ENCODE data around the gene C10orf71. TPM values are rescaled to one million over a fixed set of nuclear protein-coding genes. Genes with fewer than 3 reads are reported as not detected.

C10orf71 gene
- total RNA-seq, 1 donor = not detected

- Histone ChIP-seq H3K27me3 (ENCODE audit: insufficient read depth, low read length) (no peaks in the 10 kb centered on the region), H3K4me3 (ENCODE audit: low read length) (no peak overlapping the region), H3K4me1 (ENCODE audit: insufficient read depth, low read length) (peaks cover 38% of the 10 kb centered on the region)
These were observed 12.1 kb downstream of the C10orf71 start for GRCh38 chr10:49310901-49311554.

DNA sequence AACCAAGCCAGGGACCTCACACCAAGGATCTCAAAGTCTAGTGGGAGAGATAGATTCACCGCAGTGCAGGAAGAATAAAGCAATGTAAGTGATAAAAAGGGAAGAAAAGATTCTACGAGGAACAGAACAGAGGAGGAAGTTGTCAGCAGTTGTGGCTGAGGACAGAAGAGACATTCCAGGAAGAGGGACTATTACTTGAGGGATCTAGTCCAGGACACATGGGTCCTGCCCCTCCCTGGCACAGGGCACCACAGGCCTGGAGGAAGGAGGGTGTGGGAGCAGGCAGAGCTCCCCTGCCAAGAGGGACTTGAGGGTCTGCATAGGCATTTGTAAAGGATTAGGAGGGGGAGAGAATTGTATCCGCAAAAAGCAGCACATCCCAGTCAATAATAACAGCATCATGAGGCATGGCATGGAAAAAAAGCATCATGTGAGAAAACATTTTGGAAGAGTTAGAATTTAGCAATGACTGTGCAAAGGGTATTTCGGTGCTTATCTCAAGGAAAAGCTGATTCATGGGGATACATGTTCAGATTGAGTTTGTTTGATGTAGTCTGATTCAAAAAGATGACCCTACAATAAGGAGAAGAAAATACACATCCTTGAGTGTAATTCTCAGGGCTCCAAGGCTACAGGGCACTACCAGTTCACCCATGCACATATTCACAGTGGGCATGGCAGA is 12.7 kb downstream of the C10orf71 start:
- no peak overlapping the region for H3K4me3 ChIP-seq (ENCODE audit: low read length)

More at GRCh38 chr10:49310901-49311554, 12.1 kb downstream of the C10orf71 start:
- no peaks in the 10 kb centered on the region for H3K9me3 ChIP-seq (ENCODE audit: low read depth, low read length)

GRCh38 chr10:49312246-49312869 is 13.4 kb downstream of the C10orf71 start:
- peaks cover 38% of the 10 kb centered on the region for H3K4me1 ChIP-seq (ENCODE audit: insufficient read depth, low read length)
- H3K27me3 ChIP-seq (ENCODE audit: insufficient read depth, low read length) = no peaks in the 10 kb centered on the region
- H3K9me3 ChIP-seq (ENCODE audit: low read depth, low read length) = no peaks in the 10 kb centered on the region
- H3K4me3 ChIP-seq (ENCODE audit: low read length) = no peak overlapping the region

More for the DNA sequence above, 12.7 kb downstream of the C10orf71 start:
- Histone ChIP-seq H3K27me3 (ENCODE audit: insufficient read depth, low read length) (no peaks in the 10 kb centered on the region), H3K9me3 (ENCODE audit: low read depth, low read length) (no peaks in the 10 kb centered on the region), H3K4me1 (ENCODE audit: insufficient read depth, low read length) (peaks cover 38% of the 10 kb centered on the region)

DNA sequence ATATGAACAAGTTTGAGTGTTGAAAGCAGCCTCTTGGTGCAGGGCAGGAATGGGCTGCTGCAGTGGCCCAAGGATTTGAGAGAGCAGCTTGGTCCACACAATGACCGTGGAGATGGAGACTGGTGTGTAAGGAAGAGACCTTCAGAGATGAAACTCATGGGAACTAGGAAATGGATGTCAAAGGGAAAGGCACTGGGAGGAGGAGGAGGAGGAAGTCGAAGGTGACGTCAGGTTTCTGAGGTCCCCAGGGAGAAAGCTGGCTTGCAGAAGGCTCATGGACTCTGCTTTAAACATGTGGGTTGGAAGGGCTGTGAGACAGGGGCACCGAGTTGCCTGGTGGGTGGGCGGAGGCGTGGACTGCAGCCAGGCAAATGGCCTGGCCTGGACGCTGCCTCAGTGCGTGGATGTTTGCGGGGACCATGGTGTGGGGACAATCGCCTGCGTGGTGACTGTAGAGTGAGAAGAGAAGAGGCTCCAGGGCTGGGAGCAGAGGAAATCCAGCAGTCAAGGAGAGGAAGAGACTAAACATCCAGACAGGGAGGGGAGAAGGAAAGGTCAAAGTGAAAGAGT is 14.6 kb downstream of the C10orf71 start:
- no peaks in the 10 kb centered on the region for H3K27me3 ChIP-seq (ENCODE audit: insufficient read depth, low read length)
- H3K9me3 ChIP-seq (ENCODE audit: low read depth, low read length) = no peaks in the 10 kb centered on the region
- H3K4me3 ChIP-seq (ENCODE audit: low read length) = no peak overlapping the region
- peaks cover 49% of the 10 kb centered on the region for H3K4me1 ChIP-seq (ENCODE audit: insufficient read depth, low read length)

- no peak overlapping the region for H3K4me3 ChIP-seq (ENCODE audit: low read length)
- peaks cover 47% of the 10 kb centered on the region for H3K4me1 ChIP-seq (ENCODE audit: insufficient read depth, low read length)
- no peaks in the 10 kb centered on the region for H3K9me3 ChIP-seq (ENCODE audit: low read depth, low read length)
- H3K27me3 ChIP-seq (ENCODE audit: insufficient read depth, low read length) = no peaks in the 10 kb centered on the region
These were observed 15.8 kb downstream of the C10orf71 start for GRCh38 chr10:49314806-49315205.

DNA sequence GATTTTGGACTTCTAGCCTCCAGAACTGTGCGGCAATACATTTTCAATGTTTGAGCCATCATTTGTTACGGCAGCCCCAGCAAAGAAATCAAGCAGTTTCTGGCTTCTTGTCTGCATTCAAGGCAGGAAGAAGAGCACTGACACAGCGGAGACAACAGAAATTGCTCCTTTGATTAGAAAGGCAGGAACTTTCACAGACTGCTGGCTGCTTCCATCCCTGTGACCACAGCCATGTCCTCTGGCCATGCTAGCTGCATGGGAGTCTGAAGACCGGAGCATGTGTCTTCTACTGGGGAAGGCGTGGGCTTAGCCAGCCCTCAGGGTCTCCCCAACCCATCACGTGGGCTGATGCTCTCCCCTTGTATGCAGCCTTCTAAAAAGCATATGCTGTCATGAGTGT is 19.1 kb downstream of the C10orf71 start:
- Histone ChIP-seq H3K4me3 (ENCODE audit: low read length) (no peak overlapping the region), H3K4me1 (ENCODE audit: insufficient read depth, low read length) (peaks cover 25% of the 10 kb centered on the region), H3K27me3 (ENCODE audit: insufficient read depth, low read length) (no peaks in the 10 kb centered on the region), H3K9me3 (ENCODE audit: low read depth, low read length) (no peaks in the 10 kb centered on the region)

DNA sequence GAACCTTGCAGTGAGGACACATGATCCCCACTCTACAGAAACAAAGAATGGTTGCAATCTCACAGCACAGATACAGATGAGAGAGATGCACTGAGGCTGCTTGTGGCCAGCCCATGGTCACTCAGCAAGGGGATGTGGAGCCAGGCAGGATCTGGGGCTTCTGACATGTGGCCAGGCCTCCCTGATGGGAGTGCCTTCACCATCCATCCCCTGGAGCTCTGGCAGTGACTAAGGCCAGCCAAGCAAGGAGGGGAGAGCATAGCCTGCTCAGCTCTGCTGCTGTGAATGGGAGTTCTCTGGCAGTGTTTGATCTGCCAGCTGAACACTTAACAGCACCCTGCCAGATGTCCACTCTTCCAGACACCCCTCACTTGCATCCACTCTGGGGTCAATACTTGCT is 19.8 kb downstream of the C10orf71 start:
- Histone ChIP-seq H3K4me1 (ENCODE audit: insufficient read depth, low read length) (peaks cover 25% of the 10 kb centered on the region), H3K9me3 (ENCODE audit: low read depth, low read length) (no peaks in the 10 kb centered on the region), H3K27me3 (ENCODE audit: insufficient read depth, low read length) (no peaks in the 10 kb centered on the region), H3K4me3 (ENCODE audit: low read length) (no peak overlapping the region)

- peaks cover 25% of the 10 kb centered on the region for H3K4me1 ChIP-seq (ENCODE audit: insufficient read depth, low read length)
- no peak overlapping the region for H3K4me3 ChIP-seq (ENCODE audit: low read length)
- no peaks in the 10 kb centered on the region for H3K27me3 ChIP-seq (ENCODE audit: insufficient read depth, low read length)
- H3K9me3 ChIP-seq (ENCODE audit: low read depth, low read length) = no peaks in the 10 kb centered on the region
These were observed 20.2 kb downstream of the C10orf71 start for GRCh38 chr10:49319206-49319605.

DNA sequence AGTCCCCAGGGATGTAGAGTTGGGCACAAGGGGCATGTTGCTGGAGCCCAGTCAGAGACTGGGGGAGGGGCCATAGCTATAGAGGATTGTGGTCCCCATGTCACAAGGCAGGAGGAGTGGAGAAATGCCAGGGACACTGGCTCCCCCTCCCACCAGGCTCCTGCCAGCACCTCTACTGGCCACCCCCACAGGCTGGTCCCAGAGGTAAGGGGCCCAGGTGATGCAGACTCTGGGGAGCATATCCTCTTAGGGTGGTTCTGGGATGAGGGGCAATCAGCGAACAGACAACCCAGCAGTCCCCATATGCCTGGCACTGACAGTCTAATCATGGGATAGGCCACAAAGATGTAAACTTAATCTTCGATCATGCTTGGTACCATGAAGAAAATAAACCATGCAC is 21.2 kb downstream of the C10orf71 start:
- H3K9me3 ChIP-seq (ENCODE audit: low read depth, low read length) = no peaks in the 10 kb centered on the region

GRCh38 chr10:49321021-49321420 is 22.1 kb downstream of the C10orf71 start:
- Histone ChIP-seq H3K9me3 (ENCODE audit: low read depth, low read length) (no peaks in the 10 kb centered on the region), H3K27me3 (ENCODE audit: insufficient read depth, low read length) (no peaks in the 10 kb centered on the region), H3K4me1 (ENCODE audit: insufficient read depth, low read length) (peaks cover 25% of the 10 kb centered on the region), H3K4me3 (ENCODE audit: low read length) (no peak overlapping the region)

More for the DNA sequence above, 21.2 kb downstream of the C10orf71 start:
- peaks cover 25% of the 10 kb centered on the region for H3K4me1 ChIP-seq (ENCODE audit: insufficient read depth, low read length)
- H3K27me3 ChIP-seq (ENCODE audit: insufficient read depth, low read length) = no peaks in the 10 kb centered on the region
- H3K4me3 ChIP-seq (ENCODE audit: low read length) = no peak overlapping the region

DNA sequence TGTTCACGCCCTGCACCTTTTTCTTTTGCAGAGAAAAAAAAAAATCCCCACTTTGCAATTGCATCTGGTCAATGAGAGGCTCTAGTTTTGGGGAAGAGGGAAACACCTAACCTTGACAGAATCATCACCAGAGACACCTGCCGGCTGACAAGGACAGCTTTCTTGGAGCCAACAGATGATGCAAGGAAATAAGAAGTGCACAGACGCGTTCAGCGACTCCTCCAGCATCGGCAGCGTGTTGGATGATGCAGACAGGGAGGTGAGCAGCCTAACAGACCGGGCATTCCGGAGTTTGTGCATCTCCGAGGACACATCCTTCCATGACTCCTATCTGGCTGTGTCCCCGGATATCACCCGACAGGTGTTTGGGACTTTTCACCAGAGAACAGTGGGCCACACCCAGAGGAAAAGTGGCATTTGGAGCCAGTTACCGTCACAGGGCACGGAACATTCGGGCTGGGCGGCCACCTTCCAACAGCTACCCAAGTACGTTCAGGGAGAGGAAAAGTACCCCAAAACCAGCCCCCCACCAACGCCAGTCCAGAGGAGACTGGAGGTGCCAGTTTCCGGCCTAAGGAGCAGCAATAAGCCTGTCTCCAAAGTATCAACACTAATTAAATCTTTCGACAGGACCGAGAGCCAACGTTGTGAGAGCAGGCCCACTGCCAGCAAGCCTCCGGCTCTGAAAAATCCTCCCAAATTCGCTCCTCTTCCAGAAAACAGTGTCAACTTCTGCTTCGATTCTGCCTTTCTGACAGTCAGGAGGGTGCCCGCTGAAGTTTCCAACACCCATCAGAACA is 23.6 kb downstream of the C10orf71 start:
- Histone ChIP-seq H3K27me3 (ENCODE audit: insufficient read depth, low read length) (no peaks in the 10 kb centered on the region), H3K4me1 (ENCODE audit: insufficient read depth, low read length) (peaks cover 23% of the 10 kb centered on the region), H3K9me3 (ENCODE audit: low read depth, low read length) (no peaks in the 10 kb centered on the region), H3K4me3 (ENCODE audit: low read length) (no peak overlapping the region)

GRCh38 chr10:49323171-49323895 is 24.4 kb downstream of the C10orf71 start:
- no peak overlapping the region for H3K4me3 ChIP-seq (ENCODE audit: low read length)

DNA sequence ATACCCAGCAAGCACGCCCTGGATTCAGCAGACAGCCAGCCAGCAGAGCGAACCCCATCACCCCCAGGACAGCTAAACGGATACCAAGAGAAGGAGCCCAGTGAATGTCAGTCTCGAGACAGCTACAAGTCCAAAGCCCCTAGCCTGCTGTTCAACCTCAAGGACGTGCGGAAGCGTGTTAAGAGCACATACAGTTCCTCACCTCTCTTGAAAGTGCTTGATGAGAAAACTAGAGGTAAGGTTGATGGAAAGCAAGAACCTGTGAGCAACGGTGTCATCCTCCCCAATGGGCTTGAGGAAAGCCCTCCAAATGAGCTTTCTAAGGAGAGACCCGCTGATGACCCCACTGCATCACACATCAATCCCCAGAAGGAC is 24.9 kb downstream of the C10orf71 start:
- peaks cover 10% of the 10 kb centered on the region for H3K4me1 ChIP-seq (ENCODE audit: insufficient read depth, low read length)
- no peak overlapping the region for H3K4me3 ChIP-seq (ENCODE audit: low read length)
- no peaks in the 10 kb centered on the region for H3K27me3 ChIP-seq (ENCODE audit: insufficient read depth, low read length)
- H3K9me3 ChIP-seq (ENCODE audit: low read depth, low read length) = no peaks in the 10 kb centered on the region

More at GRCh38 chr10:49323171-49323895, 24.4 kb downstream of the C10orf71 start:
- H3K27me3 ChIP-seq (ENCODE audit: insufficient read depth, low read length) = no peaks in the 10 kb centered on the region
- no peaks in the 10 kb centered on the region for H3K9me3 ChIP-seq (ENCODE audit: low read depth, low read length)
- H3K4me1 ChIP-seq (ENCODE audit: insufficient read depth, low read length) = peaks cover 15% of the 10 kb centered on the region

GRCh38 chr10:49324711-49325110 is 25.7 kb downstream of the C10orf71 start:
- H3K4me1 ChIP-seq (ENCODE audit: insufficient read depth, low read length) = peaks cover 10% of the 10 kb centered on the region
- H3K4me3 ChIP-seq (ENCODE audit: low read length) = no peak overlapping the region
- no peaks in the 10 kb centered on the region for H3K27me3 ChIP-seq (ENCODE audit: insufficient read depth, low read length)
- no peaks in the 10 kb centered on the region for H3K9me3 ChIP-seq (ENCODE audit: low read depth, low read length)

Measured in mononuclear cell (primary cell).